ENCODE measurements around the gene LIPA.

The LIPA gene

DNA sequence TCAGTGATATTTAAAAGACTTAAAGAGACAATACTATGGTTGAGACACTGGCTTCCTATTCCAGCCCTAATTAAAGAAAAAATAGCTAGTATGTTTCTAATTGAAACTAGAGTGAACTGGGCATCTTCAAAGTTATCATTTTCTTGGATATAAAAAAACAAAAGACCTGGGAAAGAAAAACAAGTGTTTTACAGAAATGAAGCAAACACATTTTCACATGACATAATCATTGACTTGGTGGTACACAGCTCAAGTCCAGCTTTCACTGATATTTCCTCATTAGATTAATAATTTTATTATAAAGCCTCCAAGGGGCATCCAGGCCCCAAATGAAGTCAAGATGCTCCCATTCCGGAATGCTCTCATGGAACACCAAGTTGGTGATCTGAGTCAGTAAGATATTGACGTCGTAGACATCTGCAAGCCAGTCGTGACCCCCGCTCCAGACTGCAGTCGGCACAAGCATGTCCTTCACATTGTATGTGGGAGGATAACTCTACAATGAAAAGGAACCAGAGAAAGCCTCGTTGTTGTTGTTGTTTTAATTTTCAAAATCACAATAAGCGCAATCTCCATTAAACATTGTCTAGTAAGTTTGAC is 36.9 kb downstream of the LIPA start:
- TF ChIP-seq GLIS3 (CRISPR knock-in tag; IDR thresholded peaks at IDR 0.05) = no peak
- TF ChIP-seq, protein P1, sequence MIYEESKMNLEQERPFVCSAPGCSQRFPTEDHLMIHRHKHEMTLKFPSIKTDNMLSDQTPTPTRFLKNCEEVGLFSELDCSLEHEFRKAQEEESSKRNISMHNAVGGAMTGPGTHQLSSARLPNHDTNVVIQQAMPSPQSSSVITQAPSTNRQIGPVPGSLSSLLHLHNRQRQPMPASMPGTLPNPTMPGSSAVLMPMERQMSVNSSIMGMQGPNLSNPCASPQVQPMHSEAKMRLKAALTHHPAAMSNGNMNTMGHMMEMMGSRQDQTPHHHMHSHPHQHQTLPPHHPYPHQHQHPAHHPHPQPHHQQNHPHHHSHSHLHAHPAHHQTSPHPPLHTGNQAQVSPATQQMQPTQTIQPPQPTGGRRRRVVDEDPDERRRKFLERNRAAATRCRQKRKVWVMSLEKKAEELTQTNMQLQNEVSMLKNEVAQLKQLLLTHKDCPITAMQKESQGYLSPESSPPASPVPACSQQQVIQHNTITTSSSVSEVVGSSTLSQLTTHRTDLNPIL (CRISPR knock-in tag; IDR thresholded peaks at IDR 0.05; ENCODE audit: low read depth) = no peak
- no peak for TF ChIP-seq PPARA (CRISPR knock-in tag; IDR thresholded peaks at IDR 0.05; ENCODE audit: borderline replicate concordance)
- TF ChIP-seq ESRRG (CRISPR knock-in tag; IDR thresholded peaks at IDR 0.05) = no peak
- ATAC-seq = no peak

GRCh38 chr10:89213191-89213808 is 38.3 kb downstream of the LIPA start:
- peak; percentile 75 for ATAC-seq
- TF ChIP-seq TOX (CRISPR knock-in tag; IDR thresholded peaks at IDR 0.05; ENCODE audit: borderline replicate concordance) = no peak
- TF ChIP-seq GLIS3 (CRISPR knock-in tag; IDR thresholded peaks at IDR 0.05) = no peak
- TF ChIP-seq ZFP30 (CRISPR knock-in tag; IDR thresholded peaks at IDR 0.05) = no peak
- TF ChIP-seq, protein P1 (CRISPR knock-in tag; IDR thresholded peaks at IDR 0.05; ENCODE audit: low read depth) = no peak
- TF ChIP-seq ARNTL (CRISPR knock-in tag; IDR thresholded peaks at IDR 0.05; ENCODE audit: borderline replicate concordance, low read depth) = no peak
- no peak for TF ChIP-seq ZNF70 (CRISPR knock-in tag; IDR thresholded peaks at IDR 0.05)
- TF ChIP-seq ZFP3 (CRISPR knock-in tag; IDR thresholded peaks at IDR 0.05) = no peak
- TF ChIP-seq CSRNP3 (CRISPR knock-in tag; IDR thresholded peaks at IDR 0.05) = no peak

DNA sequence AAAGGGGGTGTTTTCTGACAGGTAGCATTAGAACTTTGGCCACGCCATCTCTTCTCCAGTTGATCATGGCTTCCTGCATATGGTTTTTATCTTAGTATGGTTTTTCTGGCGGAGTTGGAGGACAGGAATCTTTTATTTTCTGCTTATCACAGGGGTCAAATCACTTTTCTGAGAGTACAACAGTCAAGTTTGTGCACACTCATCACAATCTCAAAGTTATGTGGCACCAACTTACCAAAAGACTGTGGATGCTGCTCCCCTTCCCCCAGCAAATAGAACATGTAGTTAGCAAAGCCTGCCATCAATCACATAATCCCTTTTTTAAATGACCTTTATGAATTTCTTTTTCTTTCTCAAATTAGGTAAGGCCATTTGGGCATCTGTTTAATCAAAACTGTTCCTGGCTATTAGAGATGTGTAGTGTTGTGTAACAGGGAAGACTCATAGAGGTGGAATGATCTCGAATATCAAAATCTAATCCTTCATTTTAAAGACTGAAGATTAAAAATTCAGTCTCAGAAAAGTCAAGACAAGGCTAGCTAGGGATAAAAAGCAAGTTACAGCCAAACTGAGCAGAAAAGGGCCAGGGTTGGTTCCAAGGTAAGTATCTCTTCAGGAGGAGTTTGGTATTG is 40.7 kb downstream of the LIPA start:
- TF ChIP-seq ZFP3 (CRISPR knock-in tag; IDR thresholded peaks at IDR 0.05) = no peak
- TF ChIP-seq ARNTL (CRISPR knock-in tag; IDR thresholded peaks at IDR 0.05; ENCODE audit: borderline replicate concordance, low read depth) = no peak
- TF ChIP-seq RARB (CRISPR knock-in tag; IDR thresholded peaks at IDR 0.05) = no peak
- no peak for TF ChIP-seq ESRRG (CRISPR knock-in tag; IDR thresholded peaks at IDR 0.05)
- TF ChIP-seq POU6F1 (CRISPR knock-in tag; IDR thresholded peaks at IDR 0.05; ENCODE audit: borderline replicate concordance, low read depth) = no peak
- TF ChIP-seq OSR1 (CRISPR knock-in tag; IDR thresholded peaks at IDR 0.05) = no peak
- TF ChIP-seq PATZ1 (CRISPR knock-in tag; IDR thresholded peaks at IDR 0.05; ENCODE audit: borderline replicate concordance) = no peak
- no peak for TF ChIP-seq TOX (CRISPR knock-in tag; IDR thresholded peaks at IDR 0.05; ENCODE audit: borderline replicate concordance)
- no peak for TF ChIP-seq TCF4 (CRISPR knock-in tag; IDR thresholded peaks at IDR 0.05; ENCODE audit: borderline replicate concordance)
- no peak for ATAC-seq

DNA sequence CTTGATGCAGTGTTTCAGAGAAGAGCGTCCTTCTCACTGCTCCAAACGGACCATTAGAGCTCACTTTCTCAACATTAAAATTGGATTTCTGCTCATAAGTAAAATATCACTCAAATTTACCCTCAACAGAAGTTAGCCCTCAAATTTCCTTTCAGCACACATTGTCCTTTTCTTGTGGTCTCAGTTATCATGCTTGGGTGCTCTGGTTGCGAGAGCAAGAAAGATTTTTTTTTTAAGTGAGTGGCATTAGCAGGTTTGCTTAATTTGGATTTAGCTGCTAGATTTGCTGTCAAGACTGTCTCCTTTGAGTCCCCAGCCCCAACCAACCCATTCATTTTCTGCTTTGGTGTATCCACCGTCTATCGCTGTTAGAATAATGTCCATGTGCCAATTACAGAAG is 41.9 kb downstream of the LIPA start:
- ATAC-seq = no peak
- TF ChIP-seq ZNF8 (CRISPR knock-in tag; IDR thresholded peaks at IDR 0.05) (no peak), CSRNP3 (CRISPR knock-in tag; IDR thresholded peaks at IDR 0.05) (no peak), SNAI2 (CRISPR knock-in tag; IDR thresholded peaks at IDR 0.05) (no peak), TCF4 (CRISPR knock-in tag; IDR thresholded peaks at IDR 0.05; ENCODE audit: borderline replicate concordance) (no peak), POU6F1 (CRISPR knock-in tag; IDR thresholded peaks at IDR 0.05; ENCODE audit: borderline replicate concordance, low read depth) (no peak), BACH2 (CRISPR knock-in tag; IDR thresholded peaks at IDR 0.05; ENCODE audit: borderline replicate concordance) (no peak), ZC3H10 (CRISPR knock-in tag; IDR thresholded peaks at IDR 0.05) (no peak), RARB (CRISPR knock-in tag; IDR thresholded peaks at IDR 0.05) (no peak), ISL1 (CRISPR knock-in tag; IDR thresholded peaks at IDR 0.05) (no peak), PPARA (CRISPR knock-in tag; IDR thresholded peaks at IDR 0.05; ENCODE audit: borderline replicate concordance) (no peak), TOX (CRISPR knock-in tag; IDR thresholded peaks at IDR 0.05; ENCODE audit: borderline replicate concordance) (no peak), GLIS3 (CRISPR knock-in tag; IDR thresholded peaks at IDR 0.05) (no peak), ZNF70 (CRISPR knock-in tag; IDR thresholded peaks at IDR 0.05) (no peak), ZFP3 (CRISPR knock-in tag; IDR thresholded peaks at IDR 0.05) (no peak)
- TF ChIP-seq, protein P1 (CRISPR knock-in tag; IDR thresholded peaks at IDR 0.05; ENCODE audit: low read depth) = no peak
